Midbrain (tissue), 1 donor: ENCODE results near the gene CD200.
"Not testable (repeated sequence)": the region's sequence is repeated elsewhere in the genome, so short reads cannot be mapped to it uniquely, and the experiment has no call there.

Source experiments
- DNase-seq: peaks from one replicate; lab custom pipeline; 2025; lab: John Stamatoyannopoulos, UW

Gene CD200

DNA sequence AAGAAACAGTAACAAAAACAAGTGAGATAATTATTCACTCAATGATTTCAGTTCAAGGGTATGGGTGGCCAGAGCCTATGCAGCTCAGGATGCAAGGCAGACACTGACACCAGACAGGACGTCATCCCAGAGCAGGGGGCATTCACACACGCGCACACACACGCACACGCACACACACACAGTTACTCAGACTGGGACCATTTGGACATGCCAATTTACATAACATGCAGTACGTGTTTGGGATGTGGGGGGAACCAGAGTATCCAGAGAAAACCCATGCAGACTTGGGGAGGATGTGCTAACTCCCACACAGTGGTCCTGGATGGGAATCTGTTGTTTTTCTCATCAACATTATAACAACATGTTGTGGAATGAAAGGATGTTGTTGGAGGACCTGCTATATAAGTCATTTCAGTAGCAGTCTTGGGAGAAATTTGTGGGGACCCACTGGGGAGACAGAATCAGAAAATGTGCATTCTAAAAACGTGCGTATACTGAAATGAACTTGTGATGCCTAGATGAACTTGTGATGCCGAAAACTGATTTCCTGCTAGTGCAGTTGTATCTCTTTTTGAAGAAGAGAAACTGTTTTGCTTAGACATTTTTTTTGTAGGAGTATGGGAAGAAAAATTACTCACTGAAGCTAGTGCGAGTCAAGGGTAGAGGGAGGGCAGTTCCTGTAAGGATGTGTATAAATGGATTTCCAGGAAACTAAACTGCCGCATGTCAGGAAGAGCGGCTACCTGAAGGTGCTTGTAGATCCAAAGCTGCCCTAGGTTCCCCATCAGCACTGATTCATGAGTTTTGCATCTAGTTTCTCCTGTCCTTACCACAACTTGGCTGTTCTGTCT is 25.2 kb downstream of the CD200 start:
- DNase-seq, result no peak

DNA sequence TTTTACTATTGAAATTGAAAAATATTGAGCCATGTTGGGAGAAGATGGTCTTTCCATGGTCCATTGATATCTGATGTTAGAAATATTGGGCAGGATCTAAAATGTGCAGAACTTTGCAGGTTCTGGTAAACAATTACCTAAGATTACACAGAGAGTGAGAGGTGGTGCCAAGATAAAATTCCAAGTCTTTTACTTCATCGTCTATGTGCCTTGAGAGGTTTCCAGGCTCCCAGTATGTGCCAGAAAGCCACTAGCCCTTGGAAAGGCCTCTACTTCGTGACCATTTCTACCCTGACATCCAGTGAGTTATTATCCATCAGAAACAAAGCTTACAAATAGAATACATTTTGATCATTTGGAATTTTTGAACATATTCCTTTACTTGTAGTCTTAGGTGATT is 27.6 kb downstream of the CD200 start:
- no peak for DNase-seq

DNA sequence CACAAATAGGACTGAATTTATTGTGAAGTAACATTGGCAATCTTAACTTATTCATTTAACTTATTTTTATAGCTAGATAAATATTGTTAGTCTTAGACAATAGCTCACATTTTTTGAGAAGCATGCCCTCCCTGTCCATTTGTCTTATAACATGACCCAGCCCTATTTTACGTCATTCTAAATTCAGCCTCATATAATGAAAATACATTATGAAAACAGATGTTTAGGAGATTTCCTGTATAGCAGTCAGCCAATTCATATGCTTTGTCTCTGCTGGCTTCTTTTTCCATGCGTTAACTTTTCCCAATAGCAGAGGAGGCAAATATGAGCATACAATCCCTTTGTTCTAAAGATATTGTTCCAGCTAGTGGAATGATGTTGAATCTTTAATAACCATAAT is 29.3 kb downstream of the CD200 start:
- no peak for DNase-seq

DNA sequence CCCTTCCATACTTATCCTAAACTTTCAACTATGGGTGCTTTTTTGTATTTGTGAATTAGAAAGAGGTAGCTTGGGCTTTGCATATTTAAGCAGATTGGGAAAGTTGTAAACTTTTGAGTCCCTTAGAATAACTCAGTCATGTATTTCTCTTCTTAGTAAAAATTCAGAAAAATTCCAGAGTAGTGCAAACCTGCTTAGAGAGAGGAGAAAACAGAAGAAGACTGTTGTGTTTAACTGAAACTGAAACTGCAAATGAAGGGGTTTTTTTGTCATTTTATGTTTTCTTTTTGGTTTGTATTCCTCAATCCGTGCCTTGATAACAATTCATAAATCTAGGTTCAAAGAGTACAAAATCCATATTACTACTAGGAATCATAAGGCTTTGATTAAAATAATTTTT is 31.3 kb downstream of the CD200 start:
- DNase-seq, result no peak

DNA sequence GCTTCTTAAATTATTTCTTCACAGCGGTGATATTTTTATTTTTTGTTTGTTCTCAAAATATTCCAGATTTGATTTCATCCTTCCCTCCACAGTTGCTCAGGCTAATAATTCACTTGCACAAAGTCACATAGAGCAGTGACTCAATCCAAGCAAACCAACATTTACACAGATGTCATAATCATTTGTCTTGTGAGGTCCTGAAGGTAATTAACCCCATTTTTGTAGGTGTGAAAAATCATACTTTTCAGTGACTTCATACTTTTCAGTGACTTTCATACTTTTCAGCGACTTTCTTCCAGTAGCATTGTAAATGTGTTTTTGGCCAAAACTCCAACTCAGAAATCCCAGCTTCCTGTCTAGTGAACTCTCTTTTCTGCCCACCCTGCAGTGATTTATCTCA is 32.1 kb downstream of the CD200 start:
- DNase-seq, result no peak

DNA sequence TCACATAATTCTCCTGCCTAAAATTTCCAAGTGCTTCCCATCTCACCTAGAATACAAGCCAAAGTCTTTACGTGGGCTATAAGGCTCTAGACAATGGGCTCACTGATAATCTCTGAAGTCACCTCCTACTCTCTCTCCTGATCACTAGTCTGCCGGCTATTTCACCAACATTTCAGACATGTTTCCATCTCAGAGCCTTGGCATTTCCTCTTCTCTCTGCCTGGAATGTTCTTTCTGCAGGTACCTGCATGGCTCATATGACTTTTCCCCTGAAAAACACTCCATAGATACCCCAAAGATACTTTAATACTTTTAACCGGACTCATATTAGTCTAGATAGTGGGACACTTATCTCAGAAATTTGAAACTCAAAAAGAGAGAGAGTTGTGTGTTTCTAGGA is 32.7 kb downstream of the CD200 start:
- DNase-seq, result no peak

DNA sequence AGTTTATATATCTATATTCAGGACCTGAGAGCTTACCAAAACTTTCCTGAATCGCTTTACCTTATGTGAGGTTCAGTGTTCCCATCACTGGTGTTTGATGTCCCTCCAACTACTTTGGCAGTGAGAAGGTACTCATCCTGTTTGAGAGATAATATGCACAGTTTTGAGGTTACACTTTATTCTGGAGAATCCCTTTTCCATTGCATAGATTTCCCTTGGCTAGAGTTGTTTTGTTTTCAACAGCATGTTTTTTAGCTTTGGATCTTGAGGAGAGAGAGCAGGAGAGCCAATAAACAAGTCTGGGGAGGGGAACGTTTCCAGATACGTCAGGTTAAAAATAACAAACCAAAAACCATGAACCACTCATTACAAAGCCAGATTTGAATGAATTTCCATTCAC is 33.6 kb downstream of the CD200 start:
- DNase-seq, result no peak

DNA sequence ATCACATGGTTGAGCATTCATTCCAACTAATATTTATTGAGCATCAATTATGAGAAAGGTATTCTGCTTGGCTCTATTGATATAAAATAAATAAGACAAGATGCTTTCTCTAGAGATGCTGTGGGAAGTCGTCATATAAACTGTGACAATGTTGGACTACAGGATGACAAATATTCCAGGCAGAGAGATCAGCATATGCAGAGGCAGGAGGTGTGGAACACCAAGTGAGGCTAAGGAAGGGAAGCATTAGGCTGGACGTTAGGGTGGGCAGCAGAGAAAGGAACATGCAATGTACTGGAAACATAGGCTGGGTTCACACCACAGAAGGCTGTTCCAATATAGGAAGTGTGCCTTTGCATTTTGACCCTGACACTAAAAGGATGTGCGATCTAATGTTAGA is 38.6 kb downstream of the CD200 start:
- no peak for DNase-seq

DNA sequence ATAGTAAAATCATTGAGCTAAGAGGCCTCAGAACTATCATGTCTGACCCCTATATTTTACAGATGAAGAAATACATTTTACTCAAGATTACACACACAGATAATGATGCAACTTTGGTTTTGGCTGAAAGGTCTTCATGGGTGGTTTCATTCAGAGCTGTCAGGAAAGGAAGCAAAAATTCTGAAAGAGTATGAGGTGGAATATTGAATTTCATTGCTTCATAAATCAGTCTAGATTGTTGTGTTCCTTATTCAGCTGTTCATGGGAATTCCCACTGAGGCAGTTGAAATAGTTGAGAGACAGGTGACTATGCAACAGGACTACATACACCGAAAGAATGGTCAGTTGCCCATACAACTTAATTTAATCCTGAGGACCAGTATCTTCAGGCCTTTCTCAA is 39.4 kb downstream of the CD200 start:
- DNase-seq, result no peak

DNA sequence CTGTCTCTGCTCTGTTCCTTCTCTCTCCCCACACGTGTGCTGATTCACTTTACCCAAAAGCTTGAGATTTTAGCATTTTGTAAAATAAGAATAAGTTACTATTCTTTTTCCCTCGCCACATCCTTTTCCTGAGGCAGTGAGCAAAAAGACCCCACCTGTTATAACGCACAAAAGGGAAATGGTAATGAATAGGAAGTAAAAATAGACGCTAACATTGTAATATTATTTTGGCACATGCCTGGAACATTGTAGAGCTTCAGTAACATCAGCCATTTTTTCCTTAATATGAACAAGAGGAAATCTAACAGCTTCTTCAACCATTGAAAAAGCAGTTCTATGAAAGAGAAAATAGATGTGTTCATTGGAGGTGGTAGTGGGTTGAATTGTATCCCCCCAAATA is 40.5 kb downstream of the CD200 start:
- DNase-seq, result no peak

DNA sequence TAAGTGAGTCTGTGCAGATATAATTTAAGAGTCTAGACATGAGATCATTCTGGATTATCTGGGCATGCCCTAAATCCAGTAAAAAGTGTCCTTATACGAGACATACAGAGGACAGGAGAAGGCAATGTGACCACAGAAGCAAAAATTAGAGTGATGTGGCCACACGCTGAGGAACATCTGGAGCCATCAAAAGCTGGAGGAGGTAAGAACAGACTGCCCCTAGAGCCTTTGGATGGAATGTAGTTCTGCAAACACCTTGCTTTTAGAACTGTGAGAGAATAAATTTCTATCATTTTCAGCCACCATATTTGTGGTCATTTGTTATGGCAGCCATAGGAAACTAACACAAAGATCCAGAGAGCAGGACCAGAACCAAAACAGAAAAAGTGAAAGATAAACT is 41.0 kb downstream of the CD200 start:
- no peak for DNase-seq

DNA sequence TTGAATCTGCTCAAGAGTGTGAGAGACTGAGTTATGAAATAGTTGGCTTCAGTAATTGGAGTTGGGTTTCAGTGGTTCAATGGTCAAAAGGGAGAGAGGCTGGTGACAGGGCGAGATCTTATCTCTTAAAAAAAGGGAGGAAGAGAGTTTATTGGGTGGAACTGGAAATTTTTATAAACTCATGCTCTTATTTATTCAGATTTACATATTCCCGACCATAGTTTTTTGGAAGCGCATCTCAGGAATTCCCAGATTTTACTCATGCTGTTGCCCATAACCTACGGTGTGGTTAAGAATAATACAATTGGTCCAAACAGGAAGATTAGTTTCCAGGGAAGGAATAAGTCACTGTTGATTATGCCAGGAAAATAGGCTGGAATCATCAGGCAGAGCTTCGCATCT is 41.4 kb downstream of the CD200 start:
- no peak for DNase-seq

DNA sequence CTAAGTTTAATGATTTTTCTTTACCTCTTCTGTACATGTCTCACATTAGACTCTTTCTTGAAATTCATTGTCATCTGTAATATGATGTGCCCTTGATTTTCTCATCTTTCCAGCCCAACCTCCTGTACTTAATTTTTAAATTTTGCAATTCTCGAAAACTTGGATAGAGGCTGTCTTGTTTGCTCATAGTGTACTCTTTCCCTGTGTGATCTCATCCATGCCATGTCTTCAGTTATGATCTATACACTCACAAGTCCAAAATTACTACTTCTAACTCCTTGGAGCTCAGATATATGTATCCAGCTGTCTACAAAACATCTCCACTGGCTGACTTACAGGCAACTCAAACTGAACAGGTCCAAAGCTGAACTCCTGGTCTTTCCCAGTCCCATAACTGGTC is 42.2 kb downstream of the CD200 start:
- DNase-seq, result no peak

DNA sequence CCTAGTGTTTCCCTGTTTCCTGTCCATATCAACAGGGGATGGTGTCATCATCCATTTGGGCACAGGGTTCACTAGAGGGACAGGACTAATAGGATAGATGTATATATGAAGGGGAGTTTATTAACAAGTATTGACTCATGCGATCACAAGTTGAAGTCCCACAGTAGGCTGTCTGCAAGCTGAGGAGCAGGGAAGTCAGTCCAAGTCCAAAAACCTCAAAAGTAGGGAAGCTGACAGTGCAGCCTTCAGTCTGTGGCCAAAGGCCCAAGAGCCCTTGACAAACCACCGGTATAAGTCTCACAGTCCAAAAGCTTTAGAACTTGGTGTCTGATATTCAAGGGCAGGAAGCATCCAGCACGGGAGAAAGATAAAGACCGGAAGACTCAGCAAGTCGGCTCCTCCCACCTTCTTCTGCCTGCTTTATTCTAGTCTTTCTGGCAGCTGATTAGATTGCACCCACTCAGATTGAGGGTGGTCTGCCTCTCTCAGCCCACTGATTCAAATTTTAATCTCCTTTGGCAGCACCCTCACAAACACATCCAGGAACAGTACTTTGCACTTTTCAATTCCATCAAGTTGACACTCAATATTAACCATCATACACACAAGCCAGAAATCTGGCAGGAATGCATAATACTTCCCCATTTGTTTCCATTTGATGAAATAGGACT is 43.4 kb downstream of the CD200 start:
- no peak for DNase-seq

DNA sequence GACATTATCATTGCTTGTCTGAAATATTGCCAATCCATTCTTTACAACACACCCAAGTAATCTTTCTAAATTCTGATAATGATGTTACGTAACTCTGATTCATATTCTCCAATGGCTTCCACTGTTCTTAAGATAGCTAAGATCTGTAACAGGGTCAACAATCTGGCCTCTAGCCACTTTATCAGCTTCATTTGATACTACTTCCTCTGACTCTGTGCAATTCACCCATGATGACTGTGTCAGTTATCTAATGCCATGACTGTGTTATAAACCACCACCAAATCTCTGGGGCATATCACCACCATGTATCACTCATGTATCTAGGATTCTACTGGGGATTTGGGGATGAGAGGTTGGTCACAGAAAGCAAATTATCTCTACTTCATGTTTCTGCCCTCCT is 44.0 kb downstream of the CD200 start:
- DNase-seq, result no peak

DNA sequence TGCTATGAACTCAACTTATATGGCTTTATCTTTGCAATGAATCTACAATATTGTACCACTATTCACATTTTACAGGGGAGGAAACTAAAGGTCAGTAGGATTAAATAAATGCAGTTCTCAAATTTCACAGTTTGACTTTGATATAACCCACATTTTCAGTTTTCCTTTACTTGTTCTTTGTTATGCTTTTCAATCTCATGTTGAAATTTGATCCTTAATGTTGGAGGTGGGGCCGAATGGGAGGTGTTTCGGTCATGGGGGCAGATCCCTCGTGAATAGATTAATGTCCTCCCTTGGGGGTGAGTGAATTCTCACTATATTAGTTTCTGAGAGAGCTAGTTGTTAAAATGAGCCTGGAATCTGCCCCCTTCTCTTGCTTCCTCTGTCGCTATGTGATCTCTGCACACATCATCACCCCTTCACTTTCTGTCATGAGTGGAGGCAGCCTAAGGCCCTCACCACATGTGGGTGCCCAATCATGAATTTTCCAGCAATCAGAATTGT is 44.7 kb downstream of the CD200 start:
- DNase-seq, result no peak

DNA sequence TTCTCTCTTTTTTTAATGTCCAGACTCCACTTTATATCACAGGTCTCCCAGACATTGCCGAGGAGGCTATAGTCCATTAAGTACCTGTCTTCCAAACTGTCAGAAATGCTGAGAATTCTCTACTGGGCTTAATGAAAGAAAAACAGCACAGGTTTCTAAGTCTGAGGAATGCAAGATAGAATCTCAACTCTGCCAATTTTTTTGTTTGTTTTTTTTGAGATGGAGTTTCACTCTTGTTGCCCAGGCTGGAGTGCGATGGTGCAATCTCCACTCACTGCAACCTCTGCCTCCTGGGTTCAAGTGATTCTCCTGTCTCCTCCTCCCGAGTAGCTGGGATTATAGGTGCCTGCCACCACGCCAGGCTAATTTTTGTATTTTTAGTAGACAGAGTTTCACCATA is 45.4 kb downstream of the CD200 start:
- DNase-seq, result not testable (repeated sequence)

DNA sequence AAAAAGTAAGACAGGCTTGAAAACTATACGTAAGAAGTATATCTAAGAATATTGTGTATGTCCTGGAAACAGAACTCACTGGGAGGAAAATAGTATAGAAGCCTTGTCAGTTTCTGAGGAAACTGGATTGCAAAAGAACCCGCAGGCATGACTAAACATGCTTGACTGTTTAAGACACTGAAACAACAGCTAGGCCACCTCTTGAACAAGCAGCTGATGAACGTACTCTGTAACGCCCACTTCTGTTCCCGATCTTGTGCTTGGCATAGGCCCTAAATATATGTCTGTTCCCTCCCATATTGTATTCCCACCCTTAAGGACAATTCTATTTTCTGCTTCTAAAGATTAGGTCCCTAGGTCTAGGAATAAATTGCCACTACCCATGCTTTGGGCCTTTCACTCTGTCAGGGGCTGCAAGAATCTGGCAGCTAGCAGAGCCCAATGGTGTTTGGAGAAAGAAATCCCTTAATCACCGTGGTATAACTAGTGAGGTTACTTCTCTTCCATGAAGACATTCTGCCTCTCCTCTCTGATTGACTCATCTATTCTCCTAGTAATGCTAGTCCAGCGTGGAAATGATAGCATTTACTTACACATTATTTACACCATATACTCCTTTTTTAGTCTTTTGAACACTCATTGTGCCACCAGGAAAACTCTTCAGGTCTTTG is 46.2 kb downstream of the CD200 start:
- DNase-seq, result no peak

DNA sequence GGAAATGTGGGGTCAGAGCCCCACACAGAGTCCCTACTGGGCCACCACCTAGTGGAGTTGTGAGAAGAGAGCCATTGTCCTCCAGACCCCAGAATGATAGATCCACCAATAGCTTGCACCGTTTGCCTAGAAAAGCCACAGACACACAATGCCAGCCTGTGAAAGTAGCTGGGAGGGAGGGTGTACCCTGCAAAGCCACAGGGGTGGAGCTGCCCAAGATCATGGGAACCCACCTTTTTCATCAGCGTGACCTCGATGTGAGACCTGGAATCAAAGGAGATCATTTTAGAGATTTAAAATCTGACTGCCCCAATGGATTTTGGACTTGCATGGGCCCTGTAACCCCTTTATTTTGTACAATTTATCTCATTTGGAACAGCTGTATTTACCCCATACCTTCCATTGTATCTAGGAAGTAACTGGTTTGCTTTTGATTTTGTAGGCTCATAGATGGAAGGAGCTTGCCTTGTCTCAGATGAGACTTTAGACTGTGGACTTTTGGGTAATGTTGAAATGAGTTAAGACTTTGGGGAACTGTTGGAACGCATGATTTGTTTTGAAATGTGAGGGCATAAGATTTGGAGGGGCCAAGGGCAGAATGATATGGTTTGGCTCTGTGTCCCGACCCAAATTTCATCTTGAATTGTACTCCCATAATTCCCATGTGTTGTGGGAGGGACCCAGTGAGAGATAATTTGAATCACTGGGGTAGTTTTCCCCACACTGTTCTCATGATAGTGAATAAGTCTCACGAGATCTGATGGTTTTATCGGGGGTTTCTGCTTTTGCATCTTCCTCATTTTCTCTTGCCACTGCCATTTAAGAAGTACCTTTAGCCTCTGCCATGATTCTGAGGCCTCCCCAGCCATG is 49.0 kb downstream of the CD200 start:
- DNase-seq, result no peak

DNA sequence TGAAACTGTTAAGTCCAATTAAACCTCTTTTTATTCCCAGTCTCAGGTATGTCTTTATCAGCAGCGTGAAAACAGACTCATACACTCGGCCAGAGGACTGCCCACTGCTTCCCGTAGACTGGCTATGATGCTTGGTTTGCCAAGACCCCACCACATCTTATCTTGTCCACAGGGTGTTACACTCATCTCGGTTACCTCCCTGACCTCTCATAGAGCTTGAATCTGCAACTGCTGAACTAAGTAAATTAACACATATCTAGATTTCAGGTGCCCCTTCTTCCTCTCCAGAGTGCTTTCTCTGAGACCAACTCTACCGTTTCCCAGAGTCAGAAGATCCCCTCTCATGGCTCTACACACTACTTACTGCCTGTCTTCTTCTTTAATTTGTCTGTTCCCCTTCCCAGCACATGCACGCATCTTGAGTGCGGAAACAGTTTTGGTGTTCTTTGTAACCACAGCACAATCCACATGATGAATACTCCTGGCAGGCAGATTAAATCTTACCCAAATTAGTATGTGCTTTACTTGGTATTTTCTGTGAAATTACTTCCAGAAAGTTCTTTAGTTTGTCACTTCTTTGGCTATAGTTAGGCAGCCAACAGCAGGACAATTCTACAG is 49.7 kb downstream of the CD200 start:
- no peak for DNase-seq

DNA sequence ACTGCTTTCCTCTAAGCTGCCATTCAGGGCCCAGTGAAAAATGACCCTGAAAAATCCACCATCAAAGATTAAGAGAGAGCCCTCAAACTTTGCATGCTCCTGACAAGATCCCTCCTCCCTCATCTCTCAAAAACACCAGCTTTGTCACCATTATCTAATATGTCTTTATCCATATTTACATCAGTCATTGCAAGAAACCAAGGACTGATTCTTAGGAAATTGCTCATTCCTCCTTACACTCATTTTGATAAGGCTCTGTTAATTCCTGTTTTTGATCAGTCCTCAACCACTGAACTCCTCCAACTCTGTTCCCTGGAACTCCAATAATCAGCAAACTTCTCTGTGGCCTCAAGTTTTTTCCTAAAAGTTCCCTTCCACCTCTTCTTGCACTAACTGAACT is 51.8 kb downstream of the CD200 start:
- no peak for DNase-seq

DNA sequence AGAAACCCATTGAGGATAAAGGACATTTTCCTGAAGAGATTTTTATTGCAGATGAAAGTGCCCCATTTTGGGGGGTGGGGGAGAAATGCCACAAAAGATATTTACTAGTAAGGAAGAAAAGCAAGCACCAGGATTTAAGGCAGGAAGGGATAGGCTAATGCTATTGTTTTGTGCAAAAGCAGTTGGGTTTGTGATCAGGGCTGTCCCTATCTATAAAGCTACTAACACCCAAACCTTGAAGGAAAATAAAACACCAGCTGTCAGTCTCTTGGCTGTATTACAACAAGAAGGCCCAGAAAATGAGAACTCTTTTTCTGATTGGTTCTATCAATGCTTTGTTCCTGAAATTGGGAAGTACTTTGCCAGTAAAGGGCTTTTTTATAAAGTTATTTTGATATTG is 56.0 kb downstream of the CD200 start:
- no peak for DNase-seq
